CD14-positive monocyte (primary cell): ENCODE data around the gene RCHY1. TPM values are rescaled to one million over a fixed set of nuclear protein-coding genes. Genes with fewer than 3 reads are reported as not detected.
"Not testable (repeated sequence)": the region's sequence is repeated elsewhere in the genome, so short reads cannot be mapped to it uniquely, and the experiment has no call there.

Experiments
- DNase-seq, 3 donors: peaks; one replicate each; pipeline ENCODE4 v3.0.0-alpha.2; 2011 to 2022
- H2AFZ ChIP-seq: 2 replicates; pipeline ENCODE4 v1.6.0; 2012; ENCODE audit warnings: mild to moderate bottlenecking, low read depth, low read length, inconsistent platforms; ENCODE audit not compliant: insufficient read depth, poor library complexity, severe bottlenecking
- H3K27ac ChIP-seq, 2 donors: 1 replicate in 1 of 2; 2 replicates in 1 of 2; pipeline ENCODE4 v1.5.1; 2012 to 2013; ENCODE audit warnings: low read length in 2 of 2, control low read depth in 1 of 2, inconsistent platforms in 1 of 2, low read depth in 1 of 2, mild to moderate bottlenecking in 1 of 2
- H3K27me3 ChIP-seq, 2 donors: one replicate each; pipeline versions ENCODE4 v1.6.0 to v1.6.1; 2011 to 2013; ENCODE audit warnings: low read length in 2 of 2; ENCODE audit not compliant: control insufficient read depth in 2 of 2, insufficient read depth in 2 of 2
- H3K36me3 ChIP-seq, 2 donors: replicated peaks in 1 of 2; 1 replicate in 1 of 2; 2 replicates in 1 of 2; pipeline versions ENCODE4 v1.5.1 to v1.6.1; 2012 to 2013; ENCODE audit warnings: low read length in 2 of 2, control low read depth in 1 of 2, inconsistent platforms in 1 of 2, mild to moderate bottlenecking in 1 of 2; ENCODE audit not compliant: insufficient read depth in 2 of 2, control insufficient read depth in 1 of 2
- H3K4me1 ChIP-seq, 2 donors: 1 replicate in 1 of 2; 2 replicates in 1 of 2; pipeline versions ENCODE4 v1.5.1 to v1.6.1; 2012 to 2013; ENCODE audit warnings: low read length in 2 of 2, control low read depth in 1 of 2, inconsistent platforms in 1 of 2, mild to moderate bottlenecking in 1 of 2, moderate library complexity in 1 of 2; ENCODE audit not compliant: insufficient read depth in 2 of 2, control insufficient read depth in 1 of 2
- H3K4me2 ChIP-seq: replicated peaks from 2 replicates; pipeline ENCODE3; 2012; ENCODE audit warnings: low read length, moderate library complexity, mild to moderate bottlenecking; ENCODE audit not compliant: poor library complexity, severe bottlenecking; ENCODE audit errors: extremely low read depth
- H3K4me3 ChIP-seq, 3 experiments: fragments of 200-600 bp in 1 of 3; sonication (generic) in 1 of 3; replicated peaks in 1 of 3; 1 replicate in 2 of 3; 2 replicates in 1 of 3; pipeline ENCODE4 v1.5.1; 2011 to 2013; ENCODE audit warnings: low read length in 3 of 3, mild to moderate bottlenecking in 3 of 3, control low read depth in 2 of 3, low read depth in 2 of 3, inconsistent platforms in 1 of 3, moderate library complexity in 1 of 3
- H3K79me2 ChIP-seq: 2 replicates; pipeline ENCODE4 v1.6.0; 2012; ENCODE audit warnings: mild to moderate bottlenecking, control low read depth, inconsistent platforms, low read length, moderate library complexity; ENCODE audit not compliant: insufficient read depth
- H3K9ac ChIP-seq: 2 replicates; pipeline ENCODE4 v1.6.0; 2017; ENCODE audit warnings: low read length, mild to moderate bottlenecking; ENCODE audit not compliant: insufficient read depth, poor library complexity, severe bottlenecking
- H3K9me3 ChIP-seq, 2 donors: replicated peaks in 1 of 2; 1 replicate in 1 of 2; 2 replicates in 1 of 2; pipeline versions ENCODE4 v1.5.1 to v1.6.1; 2012 to 2013; ENCODE audit warnings: low read length in 2 of 2, control low read depth in 1 of 2; ENCODE audit not compliant: control insufficient read depth in 1 of 2, insufficient read depth in 1 of 2
- H4K20me1 ChIP-seq: 2 replicates; pipeline ENCODE4 v1.6.0; 2012; ENCODE audit warnings: mild to moderate bottlenecking, low read length, control low read depth, moderate library complexity; ENCODE audit not compliant: insufficient read depth
- H3K27ac Mint-ChIP-seq, 7 donors: one replicate each; pipeline ENCODE4 v1.8.0; 2020; ENCODE audit warnings: mild to moderate bottlenecking in 7 of 7, mixed read lengths in 7 of 7, moderate library complexity in 6 of 7, inconsistent platforms in 2 of 7
- H3K27me3 Mint-ChIP-seq, 3 donors: one replicate each; pipeline ENCODE4 v1.8.0; 2021 to 2022; ENCODE audit warnings: low read depth in 3 of 3, mild to moderate bottlenecking in 3 of 3, mixed read lengths in 3 of 3, moderate library complexity in 3 of 3, inconsistent platforms in 1 of 3
- H3K36me3 Mint-ChIP-seq, 2 donors: one replicate each; pipeline ENCODE4 v1.8.0; 2020; ENCODE audit warnings: mixed read lengths in 2 of 2, inconsistent platforms in 1 of 2, mild to moderate bottlenecking in 1 of 2
- H3K4me1 Mint-ChIP-seq: one replicate; pipeline ENCODE4 v1.8.0; 2020; ENCODE audit warnings: mild to moderate bottlenecking, mixed read lengths
- H3K4me3 Mint-ChIP-seq, 2 donors: one replicate each; pipeline ENCODE4 v1.8.0; 2020; ENCODE audit warnings: mild to moderate bottlenecking in 2 of 2, mixed read lengths in 2 of 2, moderate library complexity in 1 of 2
- H3K9me3 Mint-ChIP-seq, 7 donors: one replicate each; pipeline ENCODE4 v1.8.0; 2020 to 2022; ENCODE audit warnings: mixed read lengths in 7 of 7, mild to moderate bottlenecking in 6 of 7, moderate library complexity in 6 of 7, inconsistent platforms in 2 of 7
- CTCF ChIP-seq: fragments of 200-600 bp; IDR thresholded peaks from one replicate; pipeline ENCODE4 v1.8.0; 2022; ENCODE audit warnings: antibody characterized with exemption, mild to moderate bottlenecking
- WGBS: methylation state at CpG from one replicate; pipeline ENCODE4 v1.1.5; 2013; ENCODE audit warnings: missing lambda C conversion rate; ENCODE audit not compliant: insufficient coverage; 5-methylcytosine and 5-hydroxymethylcytosine counted together
- intact Hi-C, 2 donors: fragments of 100-400 bp; cut with micrococcal nuclease; formaldehyde crosslinking; loops; one replicate each; pipeline versions ENCODE4 v1.15.0 to v1.15.1; 2023
- polyA plus RNA-seq, 3 donors: library from polyadenylated mRNA; depleted of rRNA in 1 of 3; unstranded in 2 of 3; stranded (reverse) in 1 of 3; fragments of 300-500 nt in 2 of 3; fragments of >200 nt in 1 of 3; fragmentation: Illumina TruSeq in 2 of 3; gene quantifications; 1 replicate in 2 of 3; 2 replicates in 1 of 3; pipeline ENCODE4 v1.2.3, GENCODE V29; 2012 to 2021

RCHY1 gene
- polyA plus RNA-seq, 3 donors = 22.5 to 44.1 (median 23.0) TPM

- H3K9me3 ChIP-seq = no peaks in the 10 kb centered on the region
- TF ChIP-seq CTCF = no peak
- H3K79me2 ChIP-seq = no peaks in the 10 kb centered on the region
- H3K27ac ChIP-seq = no peak overlapping the region
- H3K4me1 ChIP-seq = peaks cover 5% of the 10 kb centered on the region in 2 donors
- no peaks in the 10 kb centered on the region for H3K27me3 ChIP-seq
- intact Hi-C loops = no loop called here
- Mint-ChIP-seq H3K36me3 (peaks cover 2 to 17% of the 10 kb centered on the region in 2 donors), H3K27ac (no peak overlapping the region), H3K4me1 (peaks cover 6% of the 10 kb centered on the region), H3K27me3 (no peaks in the 10 kb centered on the region), H3K4me3 (no peak overlapping the region), H3K9me3 (peaks cover 0 to 4% (median 0%) of the 10 kb centered on the region in 7 donors)
- no peak overlapping the region for H3K9ac ChIP-seq
- H3K4me3 ChIP-seq = no peak overlapping the region
- DNase-seq = no peak
- WGBS = 85% methylated on average over 2 of the region's 3 CpGs
- no peak overlapping the region for H2AFZ ChIP-seq
- H3K4me2 ChIP-seq = no peak overlapping the region
- no peaks in the 10 kb centered on the region for H4K20me1 ChIP-seq
- peaks cover 6 to 12% of the 10 kb centered on the region in 2 donors for H3K36me3 ChIP-seq
Observed at GRCh38 chr4:75544870-75545269, 30.7 kb upstream of the RCHY1 start.

GRCh38 chr4:75544220-75544619, 30.0 kb upstream of the RCHY1 start:
- H3K27me3 ChIP-seq, H3K27me3 Mint-ChIP-seq, H4K20me1 ChIP-seq, H3K4me1 Mint-ChIP-seq, H3K9me3 ChIP-seq, H3K27ac ChIP-seq, H3K4me3 ChIP-seq, H3K9me3 Mint-ChIP-seq, intact Hi-C loops, H3K4me3 Mint-ChIP-seq, H3K79me2 ChIP-seq, H3K4me1 ChIP-seq, H3K4me2 ChIP-seq, DNase-seq, H3K9ac ChIP-seq, H2AFZ ChIP-seq: not testable (repeated sequence)
- peaks cover 6 to 12% of the 10 kb centered on the region in 2 donors for H3K36me3 ChIP-seq
- WGBS = no CpG with 5 or more reads among the region's 8 CpGs
- peaks cover 2 to 19% of the 10 kb centered on the region in 2 donors for H3K36me3 Mint-ChIP-seq
- H3K27ac Mint-ChIP-seq = peak overlapping the region in 1 of 7 donors; percentile 43
